HG03108 (cell line): Measurements from ENCODE around the gene C13orf46.
"Not testable (repeated sequence)": the region's sequence is repeated elsewhere in the genome, so short reads cannot be mapped to it uniquely, and the experiment has no call there.

Experiments used
- ATAC-seq: cut with Tn5 transposase; IDR thresholded peaks from one replicate; pipeline ENCODE4 v1.9.1; 2021; ENCODE audit warnings: moderate library complexity; ENCODE audit not compliant: unreplicated experiment

C13orf46 gene

GRCh38 chr13:113973218-113974164 lies at the start of gene C13orf46:
Gene C13orf46 (minus strand): TSS chr13:113974076. CDS start chr13:113973997, 79 bp downstream.
- no peak for ATAC-seq

- no peak for ATAC-seq
Observed at GRCh38 chr13:114022876-114023275, 49.0 kb upstream of the C13orf46 start.

- no peak for ATAC-seq
Observed at GRCh38 chr13:114022309-114022669, 48.4 kb upstream of the C13orf46 start.

GRCh38 chr13:114021464-114022308 lies 47.8 kb upstream of the C13orf46 start:
- no peak for ATAC-seq

- ATAC-seq, result no peak
Observed at GRCh38 chr13:114020750-114021463, 47.0 kb upstream of the C13orf46 start.

GRCh38 chr13:114020134-114020533 lies 46.3 kb upstream of the C13orf46 start:
- ATAC-seq, result not testable (repeated sequence)

- no peak for ATAC-seq
Observed at GRCh38 chr13:114019367-114019766, 45.5 kb upstream of the C13orf46 start.

- no peak for ATAC-seq
Observed at GRCh38 chr13:114018461-114019055, 44.7 kb upstream of the C13orf46 start.

- no peak for ATAC-seq
Observed at GRCh38 chr13:114017966-114018365, 44.1 kb upstream of the C13orf46 start.

GRCh38 chr13:114017028-114017630 lies 43.3 kb upstream of the C13orf46 start:
- no peak for ATAC-seq

GRCh38 chr13:114016321-114017027 lies 42.6 kb upstream of the C13orf46 start:
- no peak for ATAC-seq

- ATAC-seq, result no peak
Observed at GRCh38 chr13:114015969-114016295, 42.1 kb upstream of the C13orf46 start.

GRCh38 chr13:114015111-114015968 lies 41.5 kb upstream of the C13orf46 start:
- no peak for ATAC-seq

- no peak for ATAC-seq
Observed at GRCh38 chr13:114013952-114014629, 40.2 kb upstream of the C13orf46 start.

GRCh38 chr13:114013336-114013735 lies 39.5 kb upstream of the C13orf46 start:
- no peak for ATAC-seq

GRCh38 chr13:114012921-114013320 lies 39.0 kb upstream of the C13orf46 start:
- no peak for ATAC-seq

GRCh38 chr13:114012141-114012540 lies 38.3 kb upstream of the C13orf46 start:
- no peak for ATAC-seq

- ATAC-seq, result no peak
Observed at GRCh38 chr13:114011226-114011625, 37.4 kb upstream of the C13orf46 start.
